Measurements from ENCODE around the gene STPG1. TPM values are rescaled to one million over a fixed set of nuclear protein-coding genes. Genes with fewer than 3 reads are reported as not detected.

STPG1 gene
- polyA plus RNA-seq, 1 donor, result 12.2 TPM

DNA sequence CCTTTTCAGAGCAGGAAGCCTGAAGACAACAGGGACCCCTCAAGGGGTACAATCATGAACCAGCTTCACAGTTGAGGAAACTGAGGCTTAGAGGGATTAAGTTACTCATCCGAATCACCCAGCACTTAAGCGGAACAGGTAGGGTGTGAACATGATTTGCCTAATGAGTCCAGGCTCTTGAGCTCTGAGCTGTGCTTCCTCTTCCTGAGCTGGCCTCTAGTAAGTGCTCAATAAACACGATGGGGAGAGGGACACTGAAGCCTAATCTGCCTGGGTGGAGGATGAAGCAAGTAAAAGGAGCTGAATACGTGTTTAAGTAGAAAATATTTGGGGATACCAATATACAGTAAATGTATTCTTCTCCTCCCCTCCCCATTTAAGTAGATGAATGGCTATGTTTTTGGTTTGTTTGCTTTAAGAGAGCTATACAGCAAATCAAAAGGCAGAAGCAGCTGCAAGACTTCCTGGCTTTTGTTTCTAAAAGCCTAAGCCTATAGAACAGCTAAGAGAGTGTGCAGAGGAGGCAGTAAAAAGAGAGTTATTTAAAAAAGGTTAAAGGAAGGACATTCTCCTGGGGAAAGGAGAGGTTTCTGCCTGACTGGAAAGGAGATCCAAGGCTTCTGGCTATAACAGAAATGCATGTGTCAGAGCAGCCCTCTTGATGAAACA lies 20.5 kb downstream of the STPG1 start:
- DNase-seq, result no peak

DNA sequence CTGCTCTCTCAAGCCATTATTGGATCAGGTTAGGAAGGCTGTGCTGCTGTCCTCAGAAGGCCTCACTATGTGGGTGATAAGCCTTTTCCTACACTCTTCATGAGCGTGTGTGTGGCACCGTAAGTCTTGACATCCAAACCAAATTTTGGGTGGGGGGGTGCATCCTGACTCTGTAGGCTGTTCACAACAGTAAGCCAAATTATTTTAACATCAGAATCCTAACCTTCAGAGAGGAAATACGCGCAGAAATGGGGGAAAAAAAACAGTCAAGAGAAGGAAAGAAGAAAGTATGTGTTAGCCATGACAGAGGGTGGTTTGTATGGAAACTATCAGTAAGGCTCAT lies 21.0 kb downstream of the STPG1 start:
- DNase-seq, result no peak

DNA sequence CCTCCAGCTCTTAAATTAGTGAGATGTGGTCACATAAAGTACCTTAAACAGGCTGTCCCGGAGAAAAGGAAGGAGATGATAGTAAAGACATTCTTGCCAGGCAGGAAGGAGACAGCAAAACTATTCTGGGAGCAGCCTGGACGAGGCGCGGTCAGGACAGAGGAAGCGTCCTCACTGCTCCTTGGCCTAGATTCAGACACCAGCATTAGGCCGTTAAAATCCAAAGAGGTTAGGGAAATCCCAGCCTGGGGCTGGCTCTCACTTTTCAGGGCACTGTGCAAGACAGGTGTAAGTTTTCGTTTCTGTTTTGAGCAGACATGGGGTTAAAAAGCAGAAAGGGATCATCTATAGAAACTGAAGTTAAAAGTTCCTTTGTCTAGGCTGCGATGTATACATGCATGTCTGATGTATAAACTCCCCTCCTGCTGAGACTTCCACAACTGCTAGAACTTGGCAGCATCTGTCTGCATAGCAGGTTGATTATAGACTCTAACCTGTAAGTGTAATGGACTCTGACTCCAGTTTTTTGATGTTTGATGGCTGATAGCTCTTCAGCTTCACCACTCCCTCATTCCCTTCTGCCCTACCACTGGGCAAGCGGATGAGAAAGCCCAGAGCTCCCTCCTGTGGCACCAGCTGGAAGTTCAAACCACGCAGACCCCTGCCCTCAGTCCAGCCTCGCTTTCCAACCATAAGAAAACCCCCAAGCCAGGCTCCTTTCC lies 21.5 kb downstream of the STPG1 start:
- DNase-seq, result peak; percentile 56

DNA sequence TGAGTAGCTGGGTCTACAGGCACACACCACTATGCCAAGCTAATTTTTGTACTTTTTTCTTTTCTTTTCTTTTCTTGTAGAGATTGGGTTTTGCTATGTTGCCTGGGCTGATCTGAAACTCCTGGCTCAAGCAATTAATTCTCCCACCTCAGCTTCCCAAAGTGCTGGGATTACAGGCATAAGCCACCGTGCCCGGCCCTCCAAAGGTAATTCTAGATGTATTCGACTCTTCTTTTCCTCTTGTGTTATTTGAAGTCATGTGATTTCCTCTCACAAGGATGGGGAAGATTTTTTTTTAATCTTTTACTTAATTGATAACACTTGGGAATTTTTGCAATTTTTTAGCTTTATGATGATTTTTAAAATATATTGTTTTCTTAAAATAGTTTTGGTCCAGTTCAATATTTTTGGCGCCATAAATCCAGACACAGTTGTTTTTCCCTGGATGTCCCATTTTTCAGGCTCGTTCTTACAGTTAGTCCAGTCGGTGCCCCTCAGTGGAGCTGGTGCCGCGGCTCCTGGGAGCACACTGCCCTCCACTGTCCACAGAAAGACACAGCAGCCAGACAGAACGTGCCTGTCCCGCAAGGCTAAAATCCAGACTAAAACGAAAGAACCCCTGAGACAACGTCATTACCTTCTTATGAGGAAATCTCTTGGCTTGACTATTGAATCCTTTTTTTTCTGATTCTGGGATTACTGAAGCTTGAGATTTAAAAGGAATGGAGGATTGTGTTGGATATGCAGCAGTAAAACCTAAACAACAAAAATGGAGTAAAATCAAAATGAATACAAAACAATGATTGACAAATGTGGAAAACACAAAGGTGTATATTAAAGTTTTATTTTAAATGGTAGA lies 22.4 kb downstream of the STPG1 start:
- DNase-seq, result peak; percentile 74

DNA sequence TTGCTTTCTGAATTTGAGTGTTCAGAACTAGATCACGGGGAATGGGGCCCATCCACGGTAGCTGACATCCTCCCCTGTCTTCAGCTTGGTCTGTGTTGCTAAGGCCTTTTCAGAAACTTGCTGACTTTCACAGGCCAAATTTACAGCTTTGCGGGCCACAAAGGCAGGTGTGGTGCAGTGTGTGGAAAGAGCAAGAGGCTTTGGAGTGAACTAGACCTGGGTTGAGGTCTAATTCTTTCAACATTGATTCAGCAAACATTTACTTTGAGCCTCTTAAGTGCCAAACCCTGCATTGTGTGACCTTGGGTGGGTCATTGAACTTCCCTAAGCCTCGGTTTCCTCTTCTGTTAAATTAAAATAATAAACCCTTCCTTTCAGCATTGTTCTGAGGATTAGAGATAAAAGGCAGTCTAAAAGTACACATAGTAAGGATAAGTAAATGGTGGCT lies 24.3 kb downstream of the STPG1 start:
- no peak for DNase-seq

DNA sequence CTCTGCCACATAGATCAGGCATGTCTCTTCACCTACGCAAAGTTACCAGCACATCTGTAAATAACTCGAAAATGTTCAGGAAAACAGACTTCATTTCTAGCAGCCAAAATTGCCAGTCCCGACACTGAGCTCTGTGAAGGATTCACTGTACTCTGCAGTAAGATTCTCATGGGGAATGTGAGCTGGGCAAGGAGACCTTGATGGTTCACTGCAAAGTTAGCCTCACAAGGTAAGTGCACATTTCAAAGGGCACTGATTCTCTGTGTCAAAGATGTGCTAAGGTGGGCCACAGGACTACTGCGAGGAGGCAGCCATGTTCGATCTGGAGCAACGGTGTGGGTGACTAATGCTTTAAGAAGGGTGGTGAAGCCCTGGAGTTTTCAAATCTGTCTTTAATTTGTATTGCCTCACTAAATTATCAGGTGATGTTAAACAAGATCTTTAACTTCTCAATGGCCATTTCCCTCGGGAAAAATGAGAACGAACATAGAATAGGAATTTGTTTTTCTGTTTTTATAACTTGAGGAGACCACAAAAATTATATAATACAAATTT lies 25.2 kb downstream of the STPG1 start:
- DNase-seq, result no peak

DNA sequence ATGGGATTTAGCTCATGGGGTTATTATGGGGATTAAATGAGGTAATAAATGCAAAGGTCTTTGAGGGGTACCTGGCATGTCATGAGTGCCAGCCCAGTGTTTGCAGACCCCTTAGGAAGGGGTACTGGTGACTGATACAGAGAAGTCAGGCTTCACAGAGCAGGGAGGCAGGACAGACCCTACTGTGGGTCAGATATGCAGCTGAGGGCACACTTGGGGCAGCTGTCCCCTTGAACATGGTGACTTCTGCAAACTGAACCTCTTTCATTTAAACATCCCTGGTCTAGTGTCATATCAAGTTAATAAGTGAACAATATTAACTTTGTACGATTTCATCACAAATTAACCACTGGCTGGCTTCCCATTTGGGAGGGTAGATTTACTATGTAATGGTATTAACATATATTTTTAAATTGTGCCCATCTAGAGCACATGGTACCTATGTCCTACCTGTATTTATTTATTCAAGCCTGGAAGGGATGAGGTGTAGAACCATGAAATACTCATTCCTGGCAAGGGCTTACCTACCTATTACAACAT lies 25.9 kb downstream of the STPG1 start:
- DNase-seq, result no peak

DNA sequence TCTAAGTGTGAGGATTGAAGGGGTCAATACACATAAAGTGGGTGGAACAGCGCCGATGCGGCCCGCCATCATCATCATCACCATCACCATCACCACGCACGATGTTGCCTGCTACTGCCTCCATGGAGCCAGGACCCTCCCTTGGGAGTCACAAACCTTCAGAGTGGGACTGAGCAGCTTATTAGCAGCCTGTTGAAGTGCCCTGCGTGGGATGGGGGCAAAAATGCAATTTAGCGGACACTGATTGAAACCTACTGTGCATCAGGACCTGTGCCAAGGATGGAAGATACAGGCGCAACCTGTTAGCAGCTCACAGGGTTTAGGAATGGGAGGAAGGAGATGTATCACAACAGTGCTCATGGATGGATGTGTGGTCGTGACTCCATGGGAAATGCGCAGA lies 26.7 kb downstream of the STPG1 start:
- no peak for DNase-seq

DNA sequence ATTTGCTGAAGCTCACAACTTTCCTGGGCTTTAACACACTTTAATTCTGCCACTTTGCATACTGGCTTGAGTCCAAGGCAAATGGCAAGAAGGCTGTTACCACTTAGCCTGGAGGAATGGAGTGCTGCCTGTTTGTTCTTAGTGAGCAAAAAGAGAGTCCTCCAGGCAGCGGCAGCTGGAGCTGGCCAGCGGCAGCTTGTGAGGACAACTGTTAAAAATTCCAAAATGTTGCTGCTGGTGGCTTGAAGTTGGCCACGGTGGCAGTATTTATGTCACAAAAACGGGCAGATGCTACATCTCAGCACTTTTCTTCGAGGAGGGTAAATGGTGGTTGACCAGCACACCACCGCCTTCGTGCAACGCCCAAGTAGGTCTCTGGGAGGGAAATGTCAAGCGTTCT lies 27.3 kb downstream of the STPG1 start:
- no peak for DNase-seq

DNA sequence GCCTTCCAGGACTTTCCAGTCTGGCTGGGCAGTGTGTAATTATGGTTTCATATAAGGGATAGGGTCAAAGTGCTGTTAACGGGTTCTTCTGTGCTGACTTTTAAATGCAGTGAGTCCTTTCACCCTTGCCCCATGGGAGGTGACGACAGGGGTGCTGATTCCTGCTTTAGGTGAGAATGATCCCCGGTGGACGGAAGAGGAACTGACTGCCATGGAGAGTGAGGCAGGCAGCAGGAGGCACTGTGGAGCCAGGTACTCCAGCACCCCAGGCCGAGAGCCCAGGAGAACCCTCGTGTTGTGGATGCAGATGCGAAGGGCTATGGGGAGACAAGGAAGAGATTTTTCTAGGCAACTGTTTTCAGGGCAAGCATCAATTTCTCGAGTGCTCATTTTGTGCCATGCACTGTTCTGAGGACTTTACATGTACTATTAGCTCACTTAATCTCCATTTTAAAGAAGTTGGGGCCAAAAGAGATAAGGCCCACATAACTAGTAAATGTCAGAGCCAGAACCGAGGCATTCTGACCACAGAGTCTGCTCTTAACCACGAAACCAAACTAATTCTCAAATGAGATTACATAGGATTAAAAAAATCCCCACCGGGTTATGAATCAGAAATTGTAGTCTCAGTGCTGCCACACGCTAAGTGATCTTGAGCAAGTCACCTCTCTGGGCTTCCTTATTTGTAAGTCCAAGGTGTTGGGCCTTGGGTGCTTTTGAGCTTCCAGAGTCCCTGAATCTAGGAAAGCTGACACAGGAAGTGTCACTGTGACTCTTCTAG lies 28.2 kb downstream of the STPG1 start:
- no peak for DNase-seq

DNA sequence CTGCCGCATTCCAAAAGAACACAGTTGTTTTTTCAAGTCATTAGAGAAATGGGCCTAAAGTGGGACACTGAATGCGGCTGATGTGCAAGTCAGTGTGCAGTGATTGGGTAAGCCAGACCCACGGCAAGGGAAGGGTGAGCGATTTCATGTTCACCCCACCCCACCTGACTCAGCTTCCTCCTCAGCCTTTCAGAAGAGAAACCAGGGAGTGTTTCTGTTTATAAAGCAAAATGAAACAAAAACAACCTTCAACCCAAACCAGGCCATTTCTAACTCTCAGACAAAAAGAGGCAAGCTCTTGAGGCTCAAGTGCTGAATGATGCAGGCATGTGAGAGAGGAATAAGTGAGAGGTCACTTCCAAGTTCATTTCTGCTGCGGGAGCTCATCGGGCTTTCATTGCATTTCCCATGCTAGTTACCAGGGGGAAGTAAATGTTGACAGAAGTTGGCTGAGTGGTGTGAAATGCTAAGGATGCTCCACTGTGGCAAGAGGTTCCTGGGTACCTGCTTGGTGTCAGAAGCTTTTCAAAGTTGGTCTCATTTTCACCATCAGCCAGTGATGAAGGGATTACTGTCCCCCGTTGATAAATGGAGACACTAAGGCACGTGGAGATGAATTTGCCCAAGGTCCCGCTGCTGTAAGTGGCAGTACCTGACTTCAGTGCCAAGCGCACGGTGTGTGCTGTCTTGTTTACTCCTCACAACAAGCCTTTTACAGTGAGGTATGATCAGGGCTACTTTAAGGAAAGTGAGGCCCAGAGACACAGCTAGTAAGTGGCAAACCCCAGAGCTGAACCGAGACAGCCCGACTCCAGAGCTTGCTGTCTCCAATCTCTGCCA lies 29.1 kb downstream of the STPG1 start:
- no peak for DNase-seq

DNA sequence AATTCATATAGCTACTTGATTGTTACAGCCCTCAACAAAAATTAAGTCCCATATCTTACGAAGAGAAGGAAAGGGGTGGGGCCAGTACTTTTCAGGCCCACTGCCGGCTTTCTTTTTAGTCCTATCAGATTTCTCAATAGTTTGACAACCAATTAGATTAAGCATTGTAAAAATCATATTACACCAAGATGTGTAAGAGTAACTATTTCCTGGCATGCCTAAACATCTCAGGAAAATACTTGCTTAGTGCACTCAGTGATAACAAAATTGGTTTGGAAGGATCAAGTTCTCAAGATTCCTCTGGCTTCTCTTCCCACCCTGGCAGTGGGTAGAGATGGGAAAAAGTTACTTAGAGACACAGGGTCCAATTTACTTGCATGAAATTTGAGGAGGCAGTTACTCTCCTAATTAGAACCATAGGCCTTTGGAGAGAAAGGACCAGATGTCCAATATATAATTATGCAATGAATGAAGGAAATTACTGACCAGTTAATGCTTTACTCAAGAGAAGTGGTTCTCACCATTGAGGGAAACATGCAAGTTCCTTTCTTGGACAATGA lies 30.1 kb downstream of the STPG1 start:
- DNase-seq, result no peak

DNA sequence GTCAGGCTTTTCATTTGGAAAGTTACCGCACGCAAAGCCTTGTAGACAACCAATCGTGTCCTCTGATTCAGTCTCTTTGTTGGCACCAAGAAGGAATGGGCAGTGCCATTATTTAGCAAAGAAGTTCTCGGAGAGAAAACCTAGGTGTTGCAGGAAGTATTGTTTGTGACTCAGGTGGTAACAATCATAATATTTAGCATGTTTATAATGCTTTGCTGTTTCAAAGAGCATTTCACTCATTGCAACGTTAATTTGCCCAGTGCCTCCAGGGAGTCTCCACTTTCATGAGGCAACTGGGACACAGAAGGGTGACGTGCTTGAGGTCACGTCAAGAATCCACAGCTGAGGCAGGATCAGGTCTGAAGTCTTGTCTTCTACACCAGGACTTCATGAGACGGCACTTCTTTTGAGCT lies 31.4 kb downstream of the STPG1 start:
- no peak for DNase-seq

DNA sequence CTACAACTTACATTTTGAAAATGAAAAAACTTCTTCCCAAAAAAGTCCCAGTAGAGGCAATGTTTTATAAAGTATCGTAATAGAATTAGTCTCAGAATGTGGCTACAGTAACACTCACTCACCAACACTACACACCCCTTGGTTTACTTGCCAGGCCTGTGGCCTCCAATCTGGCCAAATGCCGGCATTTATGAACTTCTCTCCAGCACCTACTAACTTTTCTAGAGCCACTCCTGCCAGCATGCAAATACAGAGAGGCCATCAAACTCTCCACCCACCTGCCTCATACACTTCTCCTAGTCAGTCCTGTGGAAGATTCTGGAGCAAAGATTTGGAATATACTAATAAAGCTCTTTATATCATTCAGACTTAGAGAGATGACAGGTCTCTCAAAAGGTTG lies 32.3 kb downstream of the STPG1 start:
- DNase-seq, result no peak

DNA sequence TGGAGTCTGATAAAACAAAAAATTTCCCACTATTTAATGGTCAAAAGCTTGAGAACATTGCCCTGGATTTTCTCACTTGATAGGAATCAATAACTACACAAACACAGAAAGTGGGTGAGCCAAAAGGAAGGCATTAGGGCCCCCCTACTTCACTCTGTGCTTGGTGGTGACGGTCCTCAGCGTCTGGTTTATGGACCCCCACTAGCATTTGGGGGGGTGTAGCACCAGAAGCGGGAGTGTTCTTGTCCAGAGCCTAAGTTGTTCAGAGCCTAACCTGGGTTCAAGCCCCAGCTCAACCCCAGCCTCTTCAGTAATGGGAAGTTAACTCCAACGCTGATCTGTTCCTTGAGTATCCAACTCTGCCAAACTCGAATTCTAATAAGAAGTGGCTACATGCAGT lies 33.1 kb downstream of the STPG1 start:
- no peak for DNase-seq

DNA sequence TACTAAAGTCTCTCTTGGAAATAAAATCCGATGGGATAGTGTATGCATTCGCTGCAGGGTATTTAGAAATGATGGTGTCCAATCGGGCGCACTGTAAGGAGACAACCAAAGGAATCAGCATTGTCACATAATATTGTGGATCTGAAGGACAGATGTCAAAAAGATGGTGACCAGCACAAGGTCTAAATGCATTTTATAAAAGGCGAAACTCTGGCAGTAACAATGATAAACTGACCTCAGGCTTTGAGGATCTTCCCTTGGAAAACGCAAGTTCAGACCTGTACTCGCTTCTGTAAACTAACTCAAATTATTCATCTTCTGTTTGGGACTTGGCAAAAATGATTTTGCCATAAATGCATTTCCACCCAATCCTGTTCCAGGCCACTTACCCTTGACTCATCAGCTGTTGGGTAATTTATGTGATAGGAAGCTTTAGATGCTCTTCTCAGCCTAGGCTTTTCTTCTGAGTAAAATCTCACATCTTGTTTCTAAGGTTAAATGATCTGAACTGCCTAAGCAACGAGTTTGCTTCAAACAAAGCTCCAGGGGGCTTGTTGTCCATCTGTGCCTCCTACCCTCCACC lies 33.8 kb downstream of the STPG1 start:
- DNase-seq, result no peak

DNA sequence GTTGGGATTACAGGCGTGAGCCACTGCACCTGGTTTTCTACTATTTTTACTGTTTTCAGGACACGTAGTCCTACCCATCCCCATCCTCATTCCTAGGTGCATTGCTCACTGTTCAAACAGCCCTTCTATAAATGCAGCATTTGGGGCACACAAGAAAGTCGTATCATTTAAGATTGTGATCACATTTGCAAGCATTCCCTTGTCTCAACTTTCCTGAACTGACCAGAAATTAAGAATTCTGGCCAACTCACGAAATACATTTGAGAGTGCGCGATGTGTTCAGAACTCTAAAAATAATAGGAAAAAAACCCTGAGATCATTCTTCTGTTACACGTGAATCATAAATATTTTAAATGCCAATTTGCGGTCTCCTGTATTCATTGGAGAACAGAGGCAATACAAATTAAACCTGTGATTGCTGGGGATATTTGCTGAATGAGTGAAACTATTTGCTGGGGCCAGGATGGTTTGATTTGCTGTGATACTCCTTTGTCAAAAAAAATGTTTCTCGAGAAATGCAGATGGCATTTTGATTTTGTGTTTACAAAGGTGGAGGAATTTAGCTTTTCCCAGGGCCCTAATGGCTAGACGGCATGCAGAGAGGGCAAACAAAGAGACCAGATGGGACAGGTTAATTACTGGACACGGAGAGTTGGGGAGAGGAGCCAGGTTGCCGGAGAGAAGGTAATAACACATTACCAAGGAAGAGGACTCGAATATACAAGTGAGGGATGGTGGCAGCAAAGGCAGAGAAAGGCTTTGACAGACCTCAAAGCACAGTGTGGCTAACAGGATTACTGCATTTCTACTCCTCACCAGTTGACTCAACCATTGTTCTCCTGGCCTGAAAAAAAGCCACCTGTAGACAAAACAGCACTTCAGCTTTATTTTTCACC lies 38.4 kb downstream of the STPG1 start:
- DNase-seq, result no peak

DNA sequence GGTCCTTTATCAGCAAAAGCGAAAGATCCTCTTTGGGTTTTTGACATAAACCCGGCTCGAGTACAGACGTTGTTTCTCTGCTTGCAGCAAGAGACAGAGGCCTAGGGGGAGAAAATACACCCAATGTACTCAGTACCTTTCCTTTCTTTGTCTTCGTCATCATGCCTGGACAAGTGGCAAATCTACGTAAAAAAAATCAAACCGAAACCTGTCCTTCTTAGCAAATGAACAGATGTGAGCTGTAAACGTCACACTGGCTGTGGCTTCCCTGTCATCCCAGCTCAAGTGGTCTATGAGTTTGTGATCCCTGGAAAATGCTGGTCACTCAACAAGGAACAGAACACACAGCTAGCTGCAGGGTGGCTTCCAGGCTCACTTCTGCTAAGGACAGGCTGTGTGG lies 39.9 kb downstream of the STPG1 start:
- no peak for DNase-seq

DNA sequence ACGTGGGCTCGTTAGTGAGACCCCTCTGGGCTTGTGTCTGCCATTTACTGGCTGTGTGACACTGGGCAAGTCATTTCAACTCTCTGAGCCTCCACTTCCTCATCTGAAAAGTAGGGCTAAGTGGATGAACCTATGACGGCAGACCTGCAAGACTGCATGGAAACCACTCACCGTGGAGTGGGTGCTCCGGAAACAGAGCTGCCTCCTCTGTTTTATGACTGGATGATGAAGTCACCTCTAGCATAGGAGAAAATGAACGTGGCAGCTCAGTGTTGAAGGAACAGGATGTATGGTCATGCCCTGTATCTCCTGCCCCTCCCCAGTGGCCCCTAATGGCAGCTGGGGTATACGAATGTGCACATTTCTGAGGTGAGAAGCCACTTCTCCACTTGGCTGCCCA lies 40.5 kb downstream of the STPG1 start:
- no peak for DNase-seq
